Activated CD8-positive, alpha-beta T cell treated with anti-CD3 and anti-CD28 coated beads for 36 hours (primary cell): ENCODE data around the gene ELL2. TPM values are rescaled to one million over a fixed set of nuclear protein-coding genes. Genes with fewer than 3 reads are reported as not detected.
"Not testable (repeated sequence)": the region's sequence is repeated elsewhere in the genome, so short reads cannot be mapped to it uniquely, and the experiment has no call there.

Experiments used
- ATAC-seq: fragments of 200-7000 bp; cut with Tn5 transposase; one replicate; pipeline ENCODE4 v1.10.0; 2021; ENCODE audit warnings: mild to moderate bottlenecking, moderate library complexity
- CTCF ChIA-PET: fragments of 350-600 bp; sonication (Branson Sonifier 250); formaldehyde crosslinking; loops from one replicate; lab custom pipeline; 2021; ENCODE audit warnings: antibody characterized with exemption; lab: Charles Lee
- POLR2A ChIA-PET: fragments of 350-600 bp; sonication (Branson Sonifier 250); formaldehyde crosslinking; loops from one replicate; lab custom pipeline; 2021; ENCODE audit warnings: antibody characterized with exemption; lab: Charles Lee
- DNase-seq: peaks from one replicate; pipeline ENCODE4 v3.0.0-alpha.2; 2020
- H3K27ac Mint-ChIP-seq: one replicate; pipeline ENCODE4 v1.8.0; 2021; ENCODE audit warnings: mild to moderate bottlenecking, mixed read lengths
- H3K27me3 Mint-ChIP-seq: one replicate; pipeline ENCODE4 v1.8.0; 2021; ENCODE audit warnings: mixed read lengths
- H3K36me3 Mint-ChIP-seq: one replicate; pipeline ENCODE4 v1.8.0; 2021; ENCODE audit warnings: low read depth, mixed read lengths
- H3K4me1 Mint-ChIP-seq: one replicate; pipeline ENCODE4 v1.8.0; 2021; ENCODE audit warnings: low read depth, mixed read lengths
- H3K4me3 Mint-ChIP-seq: one replicate; pipeline ENCODE4 v1.8.0; 2021; ENCODE audit warnings: mild to moderate bottlenecking, moderate library complexity, mixed read lengths
- H3K9me3 Mint-ChIP-seq: one replicate; pipeline ENCODE4 v1.8.0; 2021; ENCODE audit warnings: mixed read lengths
- CTCF ChIP-seq: fragments of 200-600 bp; IDR thresholded peaks from one replicate; pipeline ENCODE4 v1.8.0; 2022; ENCODE audit warnings: antibody characterized with exemption, mild to moderate bottlenecking
- intact Hi-C: fragments of 100-400 bp; cut with micrococcal nuclease; formaldehyde crosslinking; loops from one replicate; pipeline ENCODE4 v1.10.0; 2022
- total RNA-seq, 2 experiments: library from RNA; stranded (reverse); gene quantifications; one replicate each; pipeline ENCODE4 v1.2.3, GENCODE V29; 2021

The ELL2 gene
- total RNA-seq, 2 experiments from 2014 or later = 39.7 to 46.3 TPM

- Mint-ChIP-seq H3K36me3 (no peaks in the 10 kb centered on the region), H3K27ac (no peak overlapping the region), H3K9me3 (no peaks in the 10 kb centered on the region), H3K4me3 (no peak overlapping the region), H3K27me3 (no peaks in the 10 kb centered on the region), H3K4me1 (peaks cover 33% of the 10 kb centered on the region)
- intact Hi-C loops = loop anchor here (5.0 kb wide), 1 partner anchor 745 kb away; no protein-coding TSS in a partner anchor
- ATAC-seq (no peak), DNase-seq (no peak)
- TF ChIP-seq CTCF = no peak
- CTCF ChIA-PET = interaction anchor here (0.7 to 25.0 kb wide), 8 partner anchors 10 to 744 kb away, joined by 3 to 628 read pairs (median 6); partner anchors contain the start of gene ELL2
- POLR2A ChIA-PET = no interaction called here
Observed at GRCh38 chr5:95857185-95857945, 104.3 kb downstream of the ELL2 start.

GRCh38 chr5:95856501-95856981 lies 105.1 kb downstream of the ELL2 start:
- no peak for TF ChIP-seq CTCF
- ChIA-PET POLR2A (no interaction called here), CTCF (interaction anchor here (1.0 to 25.0 kb wide), 6 partner anchors 9 to 745 kb away, joined by 3 to 628 read pairs (median 11); no protein-coding TSS in a partner anchor)
- no peak overlapping the region for H3K4me3 Mint-ChIP-seq
- H3K4me1 Mint-ChIP-seq = peaks cover 24% of the 10 kb centered on the region
- ATAC-seq = no peak
- no peaks in the 10 kb centered on the region for H3K36me3 Mint-ChIP-seq
- no peak overlapping the region for H3K27ac Mint-ChIP-seq
- no peaks in the 10 kb centered on the region for H3K27me3 Mint-ChIP-seq
- intact Hi-C loops = loop anchor here (5.0 kb wide), 1 partner anchor 746 kb away; no protein-coding TSS in a partner anchor
- DNase-seq = no peak
- no peaks in the 10 kb centered on the region for H3K9me3 Mint-ChIP-seq

- ATAC-seq (no peak), DNase-seq (no peak)
- H3K36me3 Mint-ChIP-seq = no peaks in the 10 kb centered on the region
- intact Hi-C loops = no loop called here
- no peaks in the 10 kb centered on the region for H3K27me3 Mint-ChIP-seq
- no peak overlapping the region for H3K4me3 Mint-ChIP-seq
- POLR2A ChIA-PET = no interaction called here
- no peak overlapping the region for H3K27ac Mint-ChIP-seq
- TF ChIP-seq CTCF = no peak
- H3K4me1 Mint-ChIP-seq = peaks cover 5% of the 10 kb centered on the region
- CTCF ChIA-PET = interaction anchor here (1.1 to 25.0 kb wide), 8 partner anchors 10 to 483 kb away, joined by 3 to 628 read pairs (median 7); no protein-coding TSS in a partner anchor
- no peaks in the 10 kb centered on the region for H3K9me3 Mint-ChIP-seq
Observed at GRCh38 chr5:95853490-95853889, 108.2 kb downstream of the ELL2 start.

GRCh38 chr5:95852567-95852966 lies 109.1 kb downstream of the ELL2 start:
- no peak overlapping the region for H3K4me3 Mint-ChIP-seq
- no peak overlapping the region for H3K27ac Mint-ChIP-seq
- POLR2A ChIA-PET = interaction anchor here (0.7 kb wide), 1 partner anchor 16 kb away, joined by 3 read pairs; no protein-coding TSS in a partner anchor
- no peaks in the 10 kb centered on the region for H3K27me3 Mint-ChIP-seq
- DNase-seq = no peak
- no peak for TF ChIP-seq CTCF
- CTCF ChIA-PET = interaction anchor here (1.2 to 25.0 kb wide), 7 partner anchors 9 to 484 kb away, joined by 3 to 628 read pairs (median 10); no protein-coding TSS in a partner anchor
- no peaks in the 10 kb centered on the region for H3K36me3 Mint-ChIP-seq
- no peaks in the 10 kb centered on the region for H3K4me1 Mint-ChIP-seq
- ATAC-seq = no peak
- no peaks in the 10 kb centered on the region for H3K9me3 Mint-ChIP-seq
- intact Hi-C loops = no loop called here

- H3K36me3 Mint-ChIP-seq, DNase-seq, intact Hi-C loops, H3K27me3 Mint-ChIP-seq, H3K27ac Mint-ChIP-seq, POLR2A ChIA-PET, H3K4me3 Mint-ChIP-seq, ATAC-seq, H3K9me3 Mint-ChIP-seq, H3K4me1 Mint-ChIP-seq: not testable (repeated sequence)
- CTCF ChIA-PET = interaction anchor here (0.6 to 25.0 kb wide), 5 partner anchors 9 to 187 kb away, joined by 3 to 628 read pairs (median 3); no protein-coding TSS in a partner anchor
Observed at GRCh38 chr5:95851141-95851540, 110.5 kb downstream of the ELL2 start.
